HG02973 (cell line): ENCODE measurements around the gene CCT8.
"Not testable (repeated sequence)": the region's sequence is repeated elsewhere in the genome, so short reads cannot be mapped to it uniquely, and the experiment has no call there.

Source experiments
- ATAC-seq: cut with Tn5 transposase; IDR thresholded peaks from one replicate; pipeline ENCODE4 v1.9.1; 2021; ENCODE audit warnings: moderate library complexity; ENCODE audit not compliant: unreplicated experiment

CCT8 gene

DNA sequence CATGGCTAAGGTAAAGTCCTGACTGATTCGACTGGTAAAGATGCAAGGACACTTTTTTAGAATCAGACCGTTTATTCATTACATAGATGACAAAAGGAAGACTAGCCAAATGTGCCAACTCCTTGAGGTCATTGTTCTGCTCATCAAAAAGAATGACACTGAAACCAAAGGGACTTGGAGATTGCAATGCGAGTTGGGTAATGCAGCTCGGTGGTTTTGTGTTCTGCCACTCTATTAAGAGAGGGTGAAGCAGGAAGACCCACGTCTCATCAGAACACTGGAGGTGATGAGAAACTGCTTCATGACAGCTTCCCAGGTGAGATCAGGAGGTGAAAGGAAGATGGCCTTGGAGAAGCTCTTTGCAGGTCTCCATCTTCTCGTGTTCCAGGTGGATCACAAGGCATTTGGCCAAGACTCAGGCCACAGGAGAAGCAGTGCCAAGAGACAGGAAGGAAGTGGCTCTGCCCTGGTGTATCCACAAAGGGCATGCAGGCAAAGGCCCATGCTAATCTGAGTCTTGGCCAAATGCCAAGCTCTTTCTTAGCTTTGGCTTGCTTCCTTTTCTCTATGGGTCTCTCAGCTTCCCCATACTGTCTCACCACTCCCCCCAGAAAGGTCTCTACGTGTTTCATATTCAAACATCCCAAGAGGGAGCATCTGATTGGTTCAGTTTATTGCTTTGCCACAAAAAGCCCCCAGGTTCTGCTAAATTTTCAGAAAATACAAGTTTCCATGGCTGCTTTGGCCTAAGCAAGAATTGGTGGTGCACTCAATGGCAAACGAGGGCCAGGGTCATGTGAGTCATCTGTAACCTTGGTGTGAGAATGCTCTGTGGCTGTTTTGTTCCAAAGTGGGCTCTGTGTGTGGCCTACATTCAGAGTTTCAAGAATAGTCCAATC is 5.7 kb upstream of the CCT8 start:
- ATAC-seq, result peak; percentile 49

DNA sequence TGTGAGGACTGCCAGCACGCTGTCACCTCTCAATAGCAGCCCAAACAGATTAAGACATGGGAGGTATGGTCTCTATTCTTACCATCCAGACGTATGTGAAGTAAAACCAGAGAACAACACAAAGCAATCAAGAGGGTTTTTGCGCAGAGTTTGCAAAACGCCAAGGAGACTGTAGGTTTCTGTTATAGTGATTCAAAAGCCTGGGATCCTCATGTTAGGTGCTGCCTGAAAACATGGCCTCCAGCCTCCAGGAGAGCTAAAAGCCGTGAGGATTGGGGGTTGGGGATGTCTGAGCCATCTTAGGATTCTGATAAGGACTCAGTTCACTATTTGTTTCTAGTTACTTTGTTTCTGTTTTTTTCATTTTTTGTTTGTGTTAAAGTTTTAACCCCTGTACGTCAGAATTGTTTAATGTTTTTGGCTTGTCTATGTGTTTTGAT is 4.2 kb upstream of the CCT8 start:
- no peak for ATAC-seq

DNA sequence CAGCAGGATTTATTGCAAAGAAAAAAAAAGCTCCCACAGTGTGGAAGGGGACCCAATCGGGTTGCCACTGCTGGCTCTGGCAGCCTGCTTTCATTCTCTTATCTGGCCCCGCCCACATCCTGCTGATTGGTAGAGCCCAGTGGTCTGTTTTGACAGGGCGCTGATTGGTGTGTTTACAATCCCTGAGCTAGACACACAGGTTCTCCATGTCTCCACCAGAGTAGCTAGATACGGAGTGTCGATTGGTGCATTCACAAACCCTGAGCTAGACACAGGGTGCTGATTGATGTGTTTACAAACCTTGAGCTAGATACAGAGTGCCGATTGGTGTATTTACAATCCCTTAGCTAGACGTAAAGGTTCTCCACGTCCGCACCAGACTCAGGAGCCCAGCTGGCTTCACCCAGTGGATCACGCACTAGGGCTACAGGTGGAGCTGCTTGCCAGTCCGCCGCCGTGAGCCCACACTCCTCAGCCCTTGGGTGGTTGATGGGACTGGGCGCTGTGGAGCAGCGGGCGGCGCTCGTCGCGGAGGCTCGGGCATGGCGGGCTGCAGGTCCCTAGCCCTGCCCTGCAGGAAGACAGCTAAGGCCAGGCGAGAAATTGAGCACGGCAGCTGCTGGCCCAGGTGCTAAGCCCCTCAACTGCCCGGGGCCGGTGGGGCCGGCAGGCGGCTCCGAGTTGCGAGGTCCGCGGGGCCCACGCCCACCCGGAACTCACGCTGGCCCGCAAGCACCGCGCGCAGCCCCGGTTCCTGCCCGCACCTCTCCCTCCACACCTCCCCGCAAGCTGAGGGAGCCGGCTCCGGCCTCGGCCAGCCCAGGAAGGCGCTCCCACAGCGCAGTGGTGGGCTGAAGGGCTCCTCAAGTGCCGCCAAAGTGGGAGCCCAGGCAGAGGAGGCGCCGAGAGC is 3.5 kb upstream of the CCT8 start:
- ATAC-seq, result not testable (repeated sequence)

DNA sequence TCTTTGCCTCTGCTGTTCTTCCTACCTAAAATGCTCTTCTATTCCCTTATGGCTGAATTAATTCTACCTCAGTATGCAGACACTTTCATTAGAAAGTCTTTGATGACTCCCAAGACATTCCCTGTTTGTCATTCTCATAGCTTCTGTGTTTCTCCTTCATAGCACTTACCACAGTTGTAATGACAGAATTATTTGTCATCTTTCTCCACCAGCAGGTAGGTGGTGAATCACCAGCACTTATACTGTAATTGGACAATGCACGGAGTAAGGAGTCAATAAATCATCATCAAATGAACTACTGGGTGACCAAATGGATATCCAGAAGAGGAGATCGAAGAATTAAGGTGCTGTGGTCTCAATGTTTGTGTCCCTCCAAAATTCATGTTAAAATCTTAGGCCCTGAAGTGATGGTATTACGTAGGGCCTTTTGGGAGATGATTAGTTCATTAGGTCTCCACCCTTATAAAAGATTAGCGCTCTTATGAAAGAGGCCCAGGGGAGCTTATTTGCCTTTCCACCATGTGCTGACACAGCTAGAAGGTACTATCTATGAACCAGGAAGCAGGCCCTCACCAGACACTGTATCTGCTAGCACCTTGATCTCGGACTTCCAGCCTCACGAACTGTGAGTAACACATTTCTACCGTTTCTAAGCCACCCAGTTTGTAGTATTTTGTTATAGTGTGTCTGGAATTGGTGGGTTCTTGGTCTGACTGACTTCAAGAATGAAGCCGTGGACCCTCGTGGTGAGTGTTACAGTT is 2.4 kb upstream of the CCT8 start:
- ATAC-seq, result no peak

DNA sequence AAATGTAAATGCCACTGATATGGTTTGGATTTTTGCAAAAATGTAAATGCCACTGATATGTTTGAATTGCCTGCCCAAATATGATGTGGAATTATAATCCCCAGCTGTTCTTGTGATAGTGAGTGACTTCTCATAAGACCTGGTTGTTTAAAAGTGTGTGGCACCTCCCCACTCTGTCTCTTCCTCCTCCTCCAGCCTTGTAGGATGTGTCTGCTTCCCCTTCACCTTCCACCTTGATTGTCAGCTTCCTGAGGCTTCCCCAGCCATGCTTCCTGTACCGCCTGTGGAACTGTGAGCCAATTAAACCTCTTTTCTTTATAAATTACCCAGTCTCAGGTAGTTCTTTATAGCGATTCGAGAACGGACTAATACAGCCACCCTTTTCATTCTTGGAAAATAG is 1.3 kb upstream of the CCT8 start:
- no peak for ATAC-seq

DNA sequence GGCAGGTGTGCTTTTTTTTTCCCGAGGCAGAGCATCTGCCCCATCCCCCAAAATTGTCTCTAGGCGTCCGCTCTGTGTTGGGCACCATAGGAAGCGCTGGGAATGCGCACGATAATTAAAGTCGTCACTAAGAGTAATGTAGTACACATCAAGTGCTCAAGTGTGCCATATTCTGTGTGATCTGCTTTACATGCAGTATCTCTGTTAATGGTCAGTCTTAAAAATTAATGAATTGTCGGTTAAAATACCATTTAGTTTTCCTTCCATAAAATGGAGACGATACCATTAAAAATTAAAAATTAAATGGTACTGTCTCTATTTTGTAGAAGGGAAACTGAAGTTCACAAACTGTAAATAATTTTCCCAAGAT is 544 bp upstream of the CCT8 start:
- ATAC-seq, result peak; percentile 3

DNA sequence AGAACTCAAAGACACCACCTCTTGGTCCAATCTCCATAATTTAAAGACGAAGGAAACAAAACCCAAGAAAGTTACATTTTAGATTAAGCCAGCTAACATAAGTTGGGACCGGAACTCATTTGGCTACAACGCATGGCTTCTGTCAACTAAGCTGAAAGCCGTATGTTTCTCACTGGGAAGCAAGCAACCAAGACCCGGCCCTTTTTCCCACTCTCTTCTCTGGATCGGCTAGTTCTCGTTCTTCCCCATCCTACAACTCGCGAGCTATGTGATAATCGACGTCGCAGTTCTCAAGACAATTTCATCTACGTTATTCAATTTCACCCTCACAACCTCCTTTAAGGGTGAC is 601 bp downstream of the CCT8 start:
- peak; percentile 0 for ATAC-seq

DNA sequence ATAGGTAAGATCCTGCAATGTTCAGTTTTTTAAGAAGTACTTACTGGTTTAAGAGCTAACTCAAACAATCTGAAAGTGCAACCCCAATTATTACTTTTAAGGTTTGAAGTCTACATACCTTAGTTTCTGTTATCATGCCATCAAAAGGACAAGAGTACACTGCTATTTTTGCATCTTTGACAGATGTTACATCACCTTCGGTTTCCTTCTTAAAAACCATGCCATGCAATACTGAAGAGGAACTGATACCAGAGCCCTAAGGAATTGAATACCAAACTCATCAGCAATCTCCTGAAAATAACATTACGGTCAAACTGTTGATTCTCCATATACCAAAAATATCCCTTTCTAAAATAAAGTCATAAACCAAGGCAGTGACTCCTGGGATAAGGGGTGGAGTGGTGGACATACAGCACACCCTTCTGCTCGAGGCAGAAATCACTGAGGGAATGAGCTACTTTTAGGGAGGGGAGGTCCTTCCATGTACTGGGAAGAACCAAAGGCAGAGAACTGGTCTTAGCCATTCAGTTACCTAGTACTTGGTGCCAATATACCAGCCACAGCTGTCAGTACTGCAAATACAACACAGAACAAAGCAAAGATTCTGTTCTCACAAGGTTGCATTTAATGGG is 8.5 kb downstream of the CCT8 start:
- peak; percentile 94 for ATAC-seq

DNA sequence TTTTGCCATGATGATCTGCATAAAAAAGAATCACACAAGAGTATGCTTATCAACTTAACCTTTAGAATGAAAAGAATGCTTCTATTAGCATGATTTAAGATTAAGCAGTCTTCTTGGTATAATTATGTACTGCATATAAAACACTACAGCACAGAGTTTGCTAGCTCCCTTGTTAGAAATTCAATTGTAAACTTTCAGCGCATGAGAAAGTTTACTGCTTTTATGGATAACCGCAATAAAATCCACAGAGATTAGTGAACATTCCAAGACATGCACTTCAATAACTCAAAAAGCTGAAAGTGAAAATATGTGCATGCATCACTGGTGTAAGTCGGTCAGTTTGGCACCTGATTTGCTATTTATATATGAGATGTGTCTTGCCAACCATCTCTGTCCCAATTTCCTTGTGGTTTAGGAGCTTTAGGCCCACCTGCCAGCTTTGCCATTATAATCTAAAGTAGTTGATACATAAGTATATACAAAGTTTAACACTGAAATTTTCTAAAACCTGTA is 16.9 kb downstream of the CCT8 start:
- ATAC-seq, result no peak

DNA sequence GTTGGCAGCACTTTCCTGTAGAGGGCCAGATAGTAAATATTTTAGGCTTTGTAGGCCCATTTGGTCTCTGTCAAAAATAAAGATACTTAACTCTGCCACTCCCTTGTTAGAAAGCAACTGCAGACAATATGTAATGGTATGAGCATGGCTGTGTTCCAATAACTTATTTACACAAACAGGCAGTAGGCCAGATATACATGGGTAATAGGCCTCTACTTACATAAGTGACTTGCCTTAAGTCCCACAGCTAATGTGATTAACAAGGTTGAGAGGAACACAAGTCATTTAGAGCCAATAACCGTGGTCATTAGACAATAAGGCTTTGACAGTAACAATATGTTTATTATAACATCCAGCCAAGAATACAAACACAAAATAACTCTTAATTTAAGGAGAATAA is 17.4 kb downstream of the CCT8 start:
- ATAC-seq, result no peak

DNA sequence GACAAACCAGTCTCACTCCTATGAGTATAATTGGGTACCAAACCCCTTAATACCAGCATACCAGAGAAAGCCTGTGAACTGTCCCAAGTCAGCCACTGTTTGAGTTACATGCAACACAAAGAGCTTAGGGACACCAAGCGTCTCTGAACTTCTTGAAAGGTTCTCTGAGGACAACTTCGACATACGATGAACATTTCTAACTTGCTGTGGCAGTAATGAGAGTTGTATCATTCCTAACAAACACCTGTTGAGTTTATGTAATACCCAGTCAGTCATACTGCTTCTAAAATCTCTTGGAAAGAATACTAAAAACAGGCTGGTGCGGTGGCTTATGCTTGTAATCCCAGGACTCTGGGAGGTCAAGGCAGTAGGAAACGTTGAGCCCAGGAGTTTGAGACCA is 18.4 kb downstream of the CCT8 start:
- ATAC-seq, result no peak

DNA sequence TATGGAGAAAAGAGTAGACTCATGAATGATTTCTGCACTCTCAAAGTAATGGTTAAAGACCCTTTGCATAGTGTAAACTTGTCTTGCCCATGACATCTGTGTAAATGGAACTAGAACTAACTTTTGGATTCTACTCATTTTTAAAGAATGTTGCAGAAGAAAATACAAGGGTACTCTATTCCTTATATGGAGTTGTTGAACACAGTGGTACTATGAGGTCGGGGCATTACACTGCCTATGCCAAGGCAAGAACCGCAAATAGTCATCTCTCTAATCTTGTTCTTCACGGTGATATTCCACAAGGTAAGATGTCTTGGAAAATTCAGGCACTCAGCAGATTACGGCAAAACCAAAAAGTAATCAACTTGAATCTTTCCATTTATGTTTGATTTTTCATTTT is 19.8 kb downstream of the CCT8 start:
- ATAC-seq, result no peak

DNA sequence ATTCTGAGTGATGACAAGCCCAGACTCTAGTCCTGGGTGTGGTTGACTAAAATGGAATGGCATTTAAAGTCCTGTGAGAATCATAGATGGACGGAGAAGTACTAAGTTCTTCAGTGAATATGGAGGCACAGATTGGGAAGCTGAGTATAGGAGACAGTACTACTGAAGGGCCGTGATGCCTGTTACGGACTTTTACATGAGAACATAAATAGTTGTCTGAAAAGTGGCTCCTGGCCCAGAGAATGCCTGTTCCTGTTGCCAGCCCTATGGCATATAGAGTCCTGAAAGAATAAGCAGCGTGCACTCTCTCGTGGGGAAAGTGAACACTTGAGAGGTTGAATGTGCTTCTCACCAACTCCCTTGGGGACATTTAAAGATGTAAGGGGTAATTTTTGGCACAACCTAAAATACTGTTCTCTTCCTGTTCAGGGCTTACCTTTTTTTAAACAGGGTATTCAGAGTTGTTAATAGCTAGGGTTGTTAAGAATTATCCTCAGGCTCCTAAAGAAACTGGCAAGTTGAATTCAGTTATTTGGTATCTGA is 20.4 kb downstream of the CCT8 start:
- ATAC-seq, result no peak

DNA sequence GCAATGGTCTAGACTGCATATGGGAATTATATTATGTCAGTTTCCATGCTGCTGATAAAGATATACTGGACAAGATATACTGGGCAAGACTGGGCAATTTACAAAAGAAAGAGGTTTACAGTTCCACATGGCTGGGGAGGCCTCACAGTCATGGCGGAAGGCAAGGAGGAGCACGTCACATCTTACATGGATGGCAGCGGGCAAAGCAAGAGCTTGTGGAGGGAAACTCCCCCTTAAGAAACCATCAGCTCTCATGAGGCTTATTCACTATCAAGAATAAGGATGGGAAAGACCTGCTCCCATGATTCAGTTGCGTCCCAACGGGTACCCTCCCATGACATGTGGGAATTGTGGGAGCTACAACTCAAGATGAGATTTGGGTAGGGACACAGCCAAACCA is 21.2 kb downstream of the CCT8 start:
- ATAC-seq, result no peak

DNA sequence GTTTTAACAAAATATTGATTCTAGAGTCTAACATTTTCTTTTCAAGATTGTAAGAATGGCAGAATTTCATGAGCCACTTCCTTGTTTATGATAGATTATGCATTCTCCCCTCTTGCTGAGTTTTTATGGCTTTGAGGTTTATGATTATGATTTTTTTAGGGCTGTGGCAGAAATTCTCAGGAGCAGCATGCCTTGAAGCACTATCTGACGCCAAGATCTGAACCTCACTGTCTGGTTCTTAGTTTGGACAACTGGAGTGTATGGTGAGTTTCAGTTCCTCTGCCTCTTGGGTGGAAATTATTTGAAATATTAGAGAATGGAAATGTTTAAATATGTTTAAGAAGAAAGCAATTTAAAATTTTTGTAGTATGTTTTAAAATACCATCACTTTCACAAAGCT is 38.8 kb downstream of the CCT8 start:
- ATAC-seq, result no peak

DNA sequence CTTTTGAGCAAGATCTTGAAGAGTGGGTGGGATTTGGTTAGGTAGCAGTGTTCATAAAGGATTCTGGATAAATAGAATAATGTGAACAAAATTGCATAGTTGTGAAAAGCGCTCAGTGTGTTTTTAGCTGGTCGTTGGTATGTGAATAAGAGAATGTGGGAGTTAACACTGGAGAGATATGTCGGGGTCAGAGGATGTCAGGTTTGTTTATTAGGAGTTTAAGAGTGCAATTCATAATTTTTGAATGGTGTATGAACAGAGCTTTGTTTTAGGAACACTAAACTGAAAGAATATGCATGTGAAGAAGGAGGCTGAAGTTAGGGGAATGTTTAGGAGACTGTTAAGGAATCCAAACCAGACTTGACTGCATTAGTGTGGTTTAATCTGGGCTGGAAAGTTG is 39.6 kb downstream of the CCT8 start:
- no peak for ATAC-seq

DNA sequence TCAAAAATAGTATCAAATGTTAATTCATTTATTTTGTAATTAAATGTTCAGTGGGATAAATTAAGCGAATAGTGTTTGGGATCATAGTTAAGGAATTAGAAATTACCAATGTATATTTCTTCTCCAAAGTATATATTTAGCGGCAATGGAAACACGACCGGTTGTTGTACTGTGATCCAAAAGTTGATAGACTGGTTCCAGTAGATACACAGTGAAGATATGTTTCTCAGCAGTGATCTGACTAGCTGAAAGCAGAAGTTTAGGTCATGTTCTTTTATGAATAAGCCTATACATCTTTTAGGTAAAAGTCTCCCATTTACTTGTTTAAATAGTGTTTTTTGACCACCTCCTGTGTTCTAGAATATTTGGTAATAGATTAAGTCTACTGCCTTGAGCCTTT is 40.1 kb downstream of the CCT8 start:
- ATAC-seq, result no peak

DNA sequence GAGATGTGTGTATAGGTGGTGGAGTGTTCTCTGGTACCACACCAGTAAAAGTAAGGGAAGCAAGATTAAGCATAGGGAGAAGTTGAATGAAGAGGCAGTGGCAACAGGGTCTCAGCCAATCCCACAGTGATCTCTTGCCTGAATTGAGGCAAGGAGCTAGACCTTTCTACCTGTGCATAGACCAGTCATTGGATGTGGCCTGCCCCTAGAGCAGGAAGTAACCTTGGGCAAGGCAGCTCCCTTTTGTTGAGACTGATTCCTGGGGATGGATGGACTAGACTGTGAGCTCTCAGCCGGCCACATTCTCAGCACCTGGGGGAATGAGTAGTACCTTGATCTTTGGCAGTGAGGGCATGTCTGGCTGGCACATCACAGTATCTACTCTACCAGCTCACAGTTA is 42.5 kb downstream of the CCT8 start:
- no peak for ATAC-seq

DNA sequence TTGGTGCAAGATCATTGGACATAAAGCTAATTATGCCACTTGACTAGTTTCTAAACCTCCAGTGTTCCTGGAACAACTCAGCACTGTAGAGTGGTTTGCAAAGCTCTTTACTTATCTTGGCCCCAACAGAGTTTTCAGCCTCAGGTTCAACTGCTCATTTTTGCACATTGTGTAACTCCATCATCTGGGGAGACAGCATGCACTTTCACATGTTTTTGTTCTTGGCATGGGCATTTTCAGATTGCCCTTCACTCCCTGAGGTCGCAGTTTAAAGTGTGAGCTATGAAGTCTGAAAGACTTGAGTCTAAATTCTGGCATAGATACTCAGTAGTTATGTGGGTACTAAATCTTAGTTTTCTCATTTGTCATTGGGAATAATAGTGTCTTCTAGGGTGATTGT is 43.9 kb downstream of the CCT8 start:
- ATAC-seq, result no peak

DNA sequence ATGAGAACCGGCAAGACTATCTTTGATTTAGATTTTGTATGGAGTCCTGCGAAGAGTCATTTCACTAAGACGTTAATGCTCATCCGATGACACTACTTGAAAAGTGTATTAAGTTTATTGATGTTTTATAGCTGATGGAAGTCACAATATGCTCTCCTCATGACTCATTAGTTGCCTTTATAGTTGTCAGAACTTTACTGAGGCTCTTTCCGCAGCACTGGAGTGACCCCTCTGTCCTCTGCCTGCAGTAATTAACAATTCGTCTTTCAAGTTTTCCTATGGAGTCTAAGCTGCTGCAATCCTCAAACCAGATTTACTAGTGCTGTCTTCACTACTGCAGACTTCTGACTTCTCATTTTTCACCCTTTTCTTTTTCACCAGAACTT is 48.1 kb downstream of the CCT8 start:
- no peak for ATAC-seq
